ENCODE data around the gene TRIM46. TPM values are rescaled to one million over a fixed set of nuclear protein-coding genes. Genes with fewer than 3 reads are reported as not detected.

The TRIM46 gene
- total and polyA plus RNA-seq, 9 of the 15 experiments (the other 6 are each of a cell fraction or from before 2014, with no cell fraction given) = 0.05 to 0.60 (median 0.16) TPM; not detected in 3

- 0 out of 4 replicates have a peak, but pooled peaks of 1 of the 2 experiments have one; percentile 43 for TF ChIP-seq SIN3A (IDR thresholded peaks at IDR 0.05; ENCODE audit: borderline replicate concordance in 2 of 2, control insufficient read depth in 1 of 2, low read depth in 2 of 2, low read length in 2 of 2)
- TF ChIP-seq KDM2B (CRISPR knock-in tag; IDR thresholded peaks at IDR 0.05) = no peak
- TF ChIP-seq L3MBTL2 (IDR thresholded peaks at IDR 0.05) = peak; percentile 43; the same call in 1 of the 2 replicates
- no peak for TF ChIP-seq MYBL2 (IDR thresholded peaks at IDR 0.05; ENCODE audit: low read depth)
- TF ChIP-seq MYBL2 (CRISPR knock-in tag; IDR thresholded peaks at IDR 0.05; ENCODE audit: borderline replicate concordance) = no peak
- peak; percentile 51; the same call in 1 of the 2 replicates for TF ChIP-seq TARDBP (IDR thresholded peaks at IDR 0.05)
- TF ChIP-seq SMC3 (conservative IDR thresholded peaks at IDR 0.05; ENCODE audit: insufficient read depth, low read depth, low read length) = no peak
- TF ChIP-seq, protein P1, sequence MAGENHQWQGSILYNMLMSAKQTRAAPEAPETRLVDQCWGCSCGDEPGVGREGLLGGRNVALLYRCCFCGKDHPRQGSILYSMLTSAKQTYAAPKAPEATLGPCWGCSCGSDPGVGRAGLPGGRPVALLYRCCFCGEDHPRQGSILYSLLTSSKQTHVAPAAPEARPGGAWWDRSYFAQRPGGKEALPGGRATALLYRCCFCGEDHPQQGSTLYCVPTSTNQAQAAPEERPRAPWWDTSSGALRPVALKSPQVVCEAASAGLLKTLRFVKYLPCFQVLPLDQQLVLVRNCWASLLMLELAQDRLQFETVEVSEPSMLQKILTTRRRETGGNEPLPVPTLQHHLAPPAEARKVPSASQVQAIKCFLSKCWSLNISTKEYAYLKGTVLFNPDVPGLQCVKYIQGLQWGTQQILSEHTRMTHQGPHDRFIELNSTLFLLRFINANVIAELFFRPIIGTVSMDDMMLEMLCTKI (IDR thresholded peaks at IDR 0.05; ENCODE audit: partially characterized antibody) = no peak
- no peak for TF ChIP-seq RNF2 (IDR thresholded peaks at IDR 0.05)
- no peak for TF ChIP-seq KAT8 (IDR thresholded peaks at IDR 0.05; ENCODE audit: low read depth)
- no peak for TF ChIP-seq ZNF57 (CRISPR knock-in tag; IDR thresholded peaks at IDR 0.05)
- TF ChIP-seq, protein P2, sequence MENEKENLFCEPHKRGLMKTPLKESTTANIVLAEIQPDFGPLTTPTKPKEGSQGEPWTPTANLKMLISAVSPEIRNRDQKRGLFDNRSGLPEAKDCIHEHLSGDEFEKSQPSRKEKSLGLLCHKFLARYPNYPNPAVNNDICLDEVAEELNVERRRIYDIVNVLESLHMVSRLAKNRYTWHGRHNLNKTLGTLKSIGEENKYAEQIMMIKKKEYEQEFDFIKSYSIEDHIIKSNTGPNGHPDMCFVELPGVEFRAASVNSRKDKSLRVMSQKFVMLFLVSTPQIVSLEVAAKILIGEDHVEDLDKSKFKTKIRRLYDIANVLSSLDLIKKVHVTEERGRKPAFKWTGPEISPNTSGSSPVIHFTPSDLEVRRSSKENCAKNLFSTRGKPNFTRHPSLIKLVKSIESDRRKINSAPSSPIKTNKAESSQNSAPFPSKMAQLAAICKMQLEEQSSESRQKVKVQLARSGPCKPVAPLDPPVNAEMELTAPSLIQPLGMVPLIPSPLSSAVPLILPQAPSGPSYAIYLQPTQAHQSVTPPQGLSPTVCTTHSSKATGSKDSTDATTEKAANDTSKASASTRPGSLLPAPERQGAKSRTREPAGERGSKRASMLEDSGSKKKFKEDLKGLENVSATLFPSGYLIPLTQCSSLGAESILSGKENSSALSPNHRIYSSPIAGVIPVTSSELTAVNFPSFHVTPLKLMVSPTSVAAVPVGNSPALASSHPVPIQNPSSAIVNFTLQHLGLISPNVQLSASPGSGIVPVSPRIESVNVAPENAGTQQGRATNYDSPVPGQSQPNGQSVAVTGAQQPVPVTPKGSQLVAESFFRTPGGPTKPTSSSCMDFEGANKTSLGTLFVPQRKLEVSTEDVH (IDR thresholded peaks at IDR 0.05; ENCODE audit: low read depth, partially characterized antibody) = peak; percentile 98
- peak; percentile 91 for TF ChIP-seq POLR2A (conservative IDR thresholded peaks at IDR 0.05)
- 0 out of 2 replicates have a peak, but pooled peaks have one; percentile 33 for TF ChIP-seq ZNF436 (CRISPR knock-in tag; IDR thresholded peaks at IDR 0.05)
- peak; percentile 50 for TF ChIP-seq CREM (IDR thresholded peaks at IDR 0.05; ENCODE audit: low read depth)
- TF ChIP-seq KLF13 (tag; IDR thresholded peaks at IDR 0.05; ENCODE audit: borderline replicate concordance, low read depth) = no peak
- 0 out of 2 replicates have a peak, but pooled peaks have one; percentile 28 for TF ChIP-seq ELF4 (CRISPR knock-in tag; IDR thresholded peaks at IDR 0.05)
- peak; percentile 66; the same call in 1 of the 2 replicates for TF ChIP-seq ZNF76 (CRISPR knock-in tag; IDR thresholded peaks at IDR 0.05; ENCODE audit: borderline replicate concordance)
- no peak for TF ChIP-seq MCM2 (IDR thresholded peaks at IDR 0.05; ENCODE audit: low read depth)
- no peak for TF ChIP-seq ZFP30 (CRISPR knock-in tag; IDR thresholded peaks at IDR 0.05; ENCODE audit: borderline replicate concordance)
- TF ChIP-seq SAFB (IDR thresholded peaks at IDR 0.05; ENCODE audit: borderline replicate concordance, low read depth, low read length) = peak; percentile 31; the same call in 1 of the 2 replicates
- no peak for TF ChIP-seq ZNF174 (CRISPR knock-in tag; IDR thresholded peaks at IDR 0.05)
- no peak for TF ChIP-seq ZNF408 (CRISPR knock-in tag; IDR thresholded peaks at IDR 0.05; ENCODE audit: low read depth)
- TF ChIP-seq ILK (tag; IDR thresholded peaks at IDR 0.05; ENCODE audit: borderline replicate concordance, low read depth) = no peak
- no peak for TF ChIP-seq PCBP2 (IDR thresholded peaks at IDR 0.05; ENCODE audit: low read depth, low read length, poor library complexity, severe bottlenecking)
- no peak for TF ChIP-seq ETV5 (CRISPR knock-in tag; IDR thresholded peaks at IDR 0.05; ENCODE audit: low read depth)
Measured at GRCh38 chr1:155227261-155228095, 53.8 kb downstream of the TRIM46 start (continued).
